ENCODE measurements around the gene ATP8A2. TPM values are rescaled to one million over a fixed set of nuclear protein-coding genes. Genes with fewer than 3 reads are reported as not detected.
"Not testable (repeated sequence)": the region's sequence is repeated elsewhere in the genome, so short reads cannot be mapped to it uniquely, and the experiment has no call there.

The ATP8A2 gene
- total RNA-seq, 2 donors from 2014 or later: 0.10 to 0.64 TPM

DNA sequence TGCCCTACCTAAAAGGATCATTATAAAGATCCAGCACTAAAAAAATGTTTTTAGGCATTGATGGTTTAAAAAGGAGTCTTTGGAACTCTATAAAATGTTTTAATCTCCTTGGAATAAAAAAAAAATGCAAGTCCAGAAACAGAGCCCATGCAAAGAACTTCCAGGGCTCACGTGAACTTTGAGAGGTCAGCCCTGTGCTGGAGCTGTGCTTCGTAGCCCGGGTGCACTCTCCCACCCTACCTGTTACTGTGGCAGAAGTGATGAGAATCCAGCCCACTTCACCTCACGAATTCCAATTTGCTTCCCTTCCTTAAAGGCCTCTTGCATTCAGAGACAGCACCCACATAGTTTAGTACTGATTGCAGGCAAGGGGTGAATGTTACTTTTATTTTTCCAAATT, 412.3 kb downstream of the ATP8A2 start:
- Histone ChIP-seq H3K36me3 (no peaks in the 10 kb centered on the region), H3K27me3 (no peaks in the 10 kb centered on the region), H3K9me3 (no peaks in the 10 kb centered on the region), H3K9ac (ENCODE audit: low read depth in 2 of 2, low read length in 2 of 2) (no peak overlapping the region), H3K4me3 (no peak overlapping the region), H3K27ac (no peak overlapping the region), H3K4me1 (no peaks in the 10 kb centered on the region)
- intact Hi-C loops (cut with DNase I): no loop called here
- no peak for TF ChIP-seq CTCF (IDR thresholded peaks at IDR 0.05)
- DNase-seq: no peak

DNA sequence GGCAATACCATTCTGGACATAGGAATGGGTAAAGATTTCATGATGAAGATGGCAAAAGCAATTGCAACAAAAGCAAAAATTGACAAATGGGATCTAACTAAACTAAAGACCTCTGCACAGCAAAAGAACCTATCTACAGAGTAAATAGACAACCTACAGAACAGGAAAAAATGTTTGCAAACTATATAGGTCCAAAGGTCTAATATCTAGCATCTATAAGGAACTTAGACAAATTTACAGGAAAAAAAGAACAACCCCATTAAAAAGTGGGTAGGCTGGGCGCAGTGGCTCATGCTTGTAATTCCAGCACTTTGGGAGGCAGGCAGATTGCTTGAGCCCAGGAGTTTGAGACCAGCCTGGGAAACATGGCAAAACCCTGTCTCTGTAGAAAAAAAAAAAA, 418.4 kb downstream of the ATP8A2 start:
- H3K4me1 ChIP-seq; H3K9ac ChIP-seq (ENCODE audit: low read depth in 2 of 2, low read length in 2 of 2); H3K27ac ChIP-seq; H3K9me3 ChIP-seq; H3K4me3 ChIP-seq; DNase-seq; intact Hi-C loops (cut with DNase I); H3K36me3 ChIP-seq; H3K27me3 ChIP-seq: not testable (repeated sequence)

DNA sequence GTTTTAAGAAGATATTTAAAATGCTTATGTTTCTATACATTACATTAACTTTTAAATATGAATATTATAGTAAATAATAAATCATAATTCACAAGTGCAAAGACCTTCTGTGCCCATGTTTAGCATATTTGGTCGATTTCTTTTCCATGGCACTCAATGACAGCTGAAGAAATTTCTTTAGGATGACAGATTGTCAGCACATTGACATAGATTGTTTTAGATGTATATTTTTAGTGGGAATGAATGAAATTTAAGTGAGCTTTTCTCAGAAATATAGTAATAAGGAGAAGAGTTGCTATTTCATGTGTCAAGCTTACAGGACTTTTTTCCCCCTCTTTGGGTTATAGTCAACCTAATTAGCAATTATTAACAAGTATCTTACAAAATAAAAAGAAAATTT, 423.5 kb downstream of the ATP8A2 start:
- TF ChIP-seq CTCF (IDR thresholded peaks at IDR 0.05): no peak
- Histone ChIP-seq H3K27ac (no peak overlapping the region), H3K36me3 (no peaks in the 10 kb centered on the region), H3K4me1 (no peaks in the 10 kb centered on the region), H3K27me3 (no peaks in the 10 kb centered on the region), H3K9me3 (no peaks in the 10 kb centered on the region), H3K9ac (ENCODE audit: low read depth in 2 of 2, low read length in 2 of 2) (no peak overlapping the region), H3K4me3 (no peak overlapping the region)
- intact Hi-C loops (cut with DNase I): no loop called here
- DNase-seq: no peak

- Histone ChIP-seq H3K9me3 (no peaks in the 10 kb centered on the region), H3K4me3 (no peak overlapping the region), H3K27ac (no peak overlapping the region), H3K4me1 (no peaks in the 10 kb centered on the region), H3K9ac (ENCODE audit: low read depth in 2 of 2, low read length in 2 of 2) (no peak overlapping the region), H3K36me3 (no peaks in the 10 kb centered on the region), H3K27me3 (no peaks in the 10 kb centered on the region)
- DNase-seq: no peak
- intact Hi-C loops (cut with DNase I): no loop called here
- no peak for TF ChIP-seq CTCF (IDR thresholded peaks at IDR 0.05)
These were observed 424.7 kb downstream of the ATP8A2 start for GRCh38 chr13:25796474-25796873.

GRCh38 chr13:25798998-25799397, 427.2 kb downstream of the ATP8A2 start:
- H3K36me3 ChIP-seq: no peaks in the 10 kb centered on the region
- no peaks in the 10 kb centered on the region for H3K27me3 ChIP-seq
- no peaks in the 10 kb centered on the region for H3K9me3 ChIP-seq
- no peak for TF ChIP-seq CTCF (IDR thresholded peaks at IDR 0.05)
- intact Hi-C loops (cut with DNase I): no loop called here
- H3K27ac ChIP-seq: no peak overlapping the region
- no peak overlapping the region for H3K9ac ChIP-seq (ENCODE audit: low read depth in 2 of 2, low read length in 2 of 2)
- H3K4me3 ChIP-seq: no peak overlapping the region
- no peak for DNase-seq
- no peaks in the 10 kb centered on the region for H3K4me1 ChIP-seq

- H3K9ac ChIP-seq (ENCODE audit: low read depth in 2 of 2, low read length in 2 of 2): no peak overlapping the region
- intact Hi-C loops (cut with DNase I): no loop called here
- no peak for TF ChIP-seq CTCF (IDR thresholded peaks at IDR 0.05)
- no peaks in the 10 kb centered on the region for H3K9me3 ChIP-seq
- H3K4me1 ChIP-seq: no peaks in the 10 kb centered on the region
- H3K27me3 ChIP-seq: no peaks in the 10 kb centered on the region
- no peaks in the 10 kb centered on the region for H3K36me3 ChIP-seq
- H3K27ac ChIP-seq: no peak overlapping the region
- no peak overlapping the region for H3K4me3 ChIP-seq
- no peak for DNase-seq
These were observed 428.7 kb downstream of the ATP8A2 start for GRCh38 chr13:25800523-25800922.
